Ishikawa (cell line): Measurements from ENCODE around the gene RBBP9.

Experiments
- CEBPB ChIP-seq: IDR thresholded peaks from 2 replicates; pipeline ENCODE4 v1.6.1; 2012
- CREB1 ChIP-seq: IDR thresholded peaks from 2 replicates; pipeline ENCODE4 v1.6.1; 2012; ENCODE audit warnings: low read depth
- EGR1 ChIP-seq: IDR thresholded peaks from 2 replicates; pipeline ENCODE4 v1.6.1; 2012
- EP300 ChIP-seq: IDR thresholded peaks from 2 replicates; pipeline ENCODE4 v1.6.1; 2012; ENCODE audit warnings: borderline replicate concordance
- FOXM1 ChIP-seq: IDR thresholded peaks from 2 replicates; pipeline ENCODE4 v1.6.1; 2012; ENCODE audit warnings: low read depth, borderline replicate concordance
- MAX ChIP-seq: IDR thresholded peaks from 2 replicates; pipeline ENCODE4 v1.6.1; 2012
- NFIC ChIP-seq: IDR thresholded peaks from 2 replicates; pipeline ENCODE4 v1.6.1; 2012
- RAD21 ChIP-seq: IDR thresholded peaks from 2 replicates; pipeline ENCODE4 v1.6.1; 2012; ENCODE audit warnings: low read depth
- TAF1 ChIP-seq: IDR thresholded peaks from 2 replicates; pipeline ENCODE4 v1.6.1; 2012; ENCODE audit warnings: low read depth, mild to moderate bottlenecking
- TCF12 ChIP-seq: IDR thresholded peaks from 2 replicates; pipeline ENCODE4 v1.6.1; 2012; ENCODE audit warnings: low read depth
- TEAD4 ChIP-seq: IDR thresholded peaks from 2 replicates; pipeline ENCODE4 v1.6.1; 2012
- USF1 ChIP-seq: IDR thresholded peaks from 2 replicates; pipeline ENCODE4 v1.6.1; 2012
- YY1 ChIP-seq: IDR thresholded peaks from 2 replicates; pipeline ENCODE4 v1.6.1; 2012; ENCODE audit warnings: low read depth
- ZBTB7A ChIP-seq: IDR thresholded peaks from 2 replicates; pipeline ENCODE4 v1.6.1; 2012; ENCODE audit warnings: low read depth
- TF ChIP-seq, protein P1 (sequence below): IDR thresholded peaks from 2 replicates; pipeline ENCODE4 v1.6.1; 2012; ENCODE audit warnings: low read depth, mild to moderate bottlenecking

Gene RBBP9

DNA sequence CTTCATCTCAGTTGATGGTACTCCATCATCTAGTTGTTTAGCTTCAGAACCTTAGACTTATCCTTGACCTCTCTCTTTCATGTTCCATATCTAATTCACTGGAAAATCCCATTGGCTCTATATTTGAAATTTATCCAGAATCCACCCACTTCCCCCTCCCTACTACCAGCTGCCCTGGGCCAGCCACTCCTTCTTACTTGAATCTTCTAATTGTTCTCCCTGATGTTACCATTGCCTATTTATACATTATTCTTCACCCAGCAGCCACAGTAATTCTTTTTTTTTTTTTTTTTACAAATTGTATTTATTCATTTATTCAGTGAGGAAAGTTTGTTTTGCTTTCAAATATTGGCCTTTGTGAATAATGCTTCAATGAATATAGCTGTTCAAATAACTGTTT lies 18.9 kb upstream of the RBBP9 start:
- no peak for TF ChIP-seq TEAD4
- TF ChIP-seq TCF12 = no peak
- no peak for TF ChIP-seq CEBPB
- TF ChIP-seq RAD21 = no peak
- TF ChIP-seq USF1 = no peak
- no peak for TF ChIP-seq NFIC
- TF ChIP-seq TAF1 = no peak
- no peak for TF ChIP-seq ZBTB7A
- TF ChIP-seq EP300 = no peak
- no peak for TF ChIP-seq MAX
- no peak for TF ChIP-seq FOXM1
- TF ChIP-seq YY1 = no peak
- no peak for TF ChIP-seq EGR1
- TF ChIP-seq, protein P1, sequence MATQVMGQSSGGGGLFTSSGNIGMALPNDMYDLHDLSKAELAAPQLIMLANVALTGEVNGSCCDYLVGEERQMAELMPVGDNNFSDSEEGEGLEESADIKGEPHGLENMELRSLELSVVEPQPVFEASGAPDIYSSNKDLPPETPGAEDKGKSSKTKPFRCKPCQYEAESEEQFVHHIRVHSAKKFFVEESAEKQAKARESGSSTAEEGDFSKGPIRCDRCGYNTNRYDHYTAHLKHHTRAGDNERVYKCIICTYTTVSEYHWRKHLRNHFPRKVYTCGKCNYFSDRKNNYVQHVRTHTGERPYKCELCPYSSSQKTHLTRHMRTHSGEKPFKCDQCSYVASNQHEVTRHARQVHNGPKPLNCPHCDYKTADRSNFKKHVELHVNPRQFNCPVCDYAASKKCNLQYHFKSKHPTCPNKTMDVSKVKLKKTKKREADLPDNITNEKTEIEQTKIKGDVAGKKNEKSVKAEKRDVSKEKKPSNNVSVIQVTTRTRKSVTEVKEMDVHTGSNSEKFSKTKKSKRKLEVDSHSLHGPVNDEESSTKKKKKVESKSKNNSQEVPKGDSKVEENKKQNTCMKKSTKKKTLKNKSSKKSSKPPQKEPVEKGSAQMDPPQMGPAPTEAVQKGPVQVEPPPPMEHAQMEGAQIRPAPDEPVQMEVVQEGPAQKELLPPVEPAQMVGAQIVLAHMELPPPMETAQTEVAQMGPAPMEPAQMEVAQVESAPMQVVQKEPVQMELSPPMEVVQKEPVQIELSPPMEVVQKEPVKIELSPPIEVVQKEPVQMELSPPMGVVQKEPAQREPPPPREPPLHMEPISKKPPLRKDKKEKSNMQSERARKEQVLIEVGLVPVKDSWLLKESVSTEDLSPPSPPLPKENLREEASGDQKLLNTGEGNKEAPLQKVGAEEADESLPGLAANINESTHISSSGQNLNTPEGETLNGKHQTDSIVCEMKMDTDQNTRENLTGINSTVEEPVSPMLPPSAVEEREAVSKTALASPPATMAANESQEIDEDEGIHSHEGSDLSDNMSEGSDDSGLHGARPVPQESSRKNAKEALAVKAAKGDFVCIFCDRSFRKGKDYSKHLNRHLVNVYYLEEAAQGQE = no peak
- TF ChIP-seq CREB1 = no peak

DNA sequence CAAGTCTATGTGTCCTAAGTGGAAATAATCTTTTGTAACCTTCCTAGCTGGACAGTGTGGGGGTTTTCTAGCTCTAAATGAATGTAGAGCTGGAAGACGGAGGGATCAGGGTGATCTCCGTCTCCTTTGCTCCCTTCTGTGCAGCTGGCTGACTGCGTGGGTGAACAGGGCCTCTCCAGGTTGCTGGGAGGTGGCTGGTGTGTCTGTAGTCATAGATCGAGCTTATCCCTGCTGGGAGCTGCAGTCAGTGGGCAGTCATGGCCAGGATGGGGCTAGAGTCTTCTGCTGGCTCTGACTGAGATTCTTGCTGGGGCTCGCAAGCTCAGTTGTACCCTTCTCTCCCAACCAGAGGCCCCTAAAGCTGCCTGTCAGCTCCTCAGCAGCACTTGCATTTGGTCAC lies 17.1 kb upstream of the RBBP9 start:
- TF ChIP-seq YY1 = no peak
- no peak for TF ChIP-seq MAX
- TF ChIP-seq NFIC = no peak
- TF ChIP-seq CREB1 = no peak
- TF ChIP-seq, protein P1 = no peak

DNA sequence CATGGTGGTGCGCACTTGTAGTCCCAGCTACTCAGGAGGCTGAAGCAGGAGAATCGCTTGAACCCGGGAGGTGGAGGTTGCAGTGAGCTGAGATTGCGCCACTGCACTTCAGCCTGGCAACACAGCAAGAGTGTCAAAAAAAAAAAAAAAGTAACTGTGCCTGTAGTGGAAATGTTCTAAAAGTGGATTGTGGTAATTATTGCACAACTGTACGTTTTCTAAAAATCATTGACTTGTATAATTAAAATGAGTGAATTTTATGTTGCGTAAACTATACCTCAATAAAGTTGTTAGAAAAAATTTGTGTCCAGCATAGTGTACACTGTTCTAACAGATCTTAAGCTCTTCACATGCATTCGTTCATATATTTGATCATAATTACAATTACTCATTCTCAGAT lies 16.2 kb upstream of the RBBP9 start:
- TF ChIP-seq MAX (no peak), TEAD4 (no peak), EGR1 (no peak), USF1 (no peak)

- TF ChIP-seq EP300 = no peak
- TF ChIP-seq NFIC = no peak
- TF ChIP-seq TAF1 = no peak
- TF ChIP-seq EGR1 = no peak
- TF ChIP-seq YY1 = no peak
- no peak for TF ChIP-seq CEBPB
- TF ChIP-seq RAD21 = no peak
- TF ChIP-seq TCF12 = no peak
- no peak for TF ChIP-seq TEAD4
- no peak for TF ChIP-seq CREB1
- no peak for TF ChIP-seq USF1
- no peak for TF ChIP-seq MAX
- TF ChIP-seq ZBTB7A = no peak
These were observed 14.5 kb upstream of the RBBP9 start for GRCh38 chr20:18511571-18511970.

- no peak for TF ChIP-seq NFIC
- peak; percentile 29; the same call in 1 of the 2 replicates for TF ChIP-seq FOXM1
- TF ChIP-seq EP300 = peak; percentile 19; the same call in 1 of the 2 replicates
- no peak for TF ChIP-seq EGR1
- peak; percentile 96 for TF ChIP-seq YY1
- peak; percentile 64 for TF ChIP-seq MAX
- TF ChIP-seq ZBTB7A = no peak
- TF ChIP-seq USF1 = no peak
- peak; percentile 60; the same call in 1 of the 2 replicates for TF ChIP-seq TAF1
- TF ChIP-seq, protein P1 = no peak
- TF ChIP-seq CREB1 = peak; percentile 86
- 0 out of 2 replicates have a peak, but pooled peaks have one; percentile 29 for TF ChIP-seq TEAD4
- no peak for TF ChIP-seq RAD21
- no peak for TF ChIP-seq CEBPB
- 0 out of 2 replicates have a peak, but pooled peaks have one; percentile 33 for TF ChIP-seq TCF12
These were observed 10.5 kb upstream of the RBBP9 start, which contains the start of gene SEC23B for GRCh38 chr20:18507218-18508191. TSS of gene SEC23B (plus strand) at chr20:18507940. CDS start at chr20:18510836, 2,896 bp downstream.
